Ishikawa (cell line): ENCODE measurements around the gene MAGEB4.

Experiments used
- CREB1 ChIP-seq: IDR thresholded peaks from 2 replicates; pipeline ENCODE4 v1.6.1; 2012; ENCODE audit warnings: low read depth
- EP300 ChIP-seq: IDR thresholded peaks from 2 replicates; pipeline ENCODE4 v1.6.1; 2012; ENCODE audit warnings: borderline replicate concordance
- FOXM1 ChIP-seq: IDR thresholded peaks from 2 replicates; pipeline ENCODE4 v1.6.1; 2012; ENCODE audit warnings: low read depth, borderline replicate concordance
- MAX ChIP-seq: IDR thresholded peaks from 2 replicates; pipeline ENCODE4 v1.6.1; 2012
- NFIC ChIP-seq: IDR thresholded peaks from 2 replicates; pipeline ENCODE4 v1.6.1; 2012
- RAD21 ChIP-seq: IDR thresholded peaks from 2 replicates; pipeline ENCODE4 v1.6.1; 2012; ENCODE audit warnings: low read depth
- REST ChIP-seq: IDR thresholded peaks from 2 replicates; pipeline ENCODE4 v1.6.1; 2012; ENCODE audit warnings: low read depth, mild to moderate bottlenecking
- TAF1 ChIP-seq: IDR thresholded peaks from 2 replicates; pipeline ENCODE4 v1.6.1; 2012; ENCODE audit warnings: low read depth, mild to moderate bottlenecking
- TCF12 ChIP-seq: IDR thresholded peaks from 2 replicates; pipeline ENCODE4 v1.6.1; 2012; ENCODE audit warnings: low read depth
- TEAD4 ChIP-seq: IDR thresholded peaks from 2 replicates; pipeline ENCODE4 v1.6.1; 2012
- YY1 ChIP-seq: IDR thresholded peaks from 2 replicates; pipeline ENCODE4 v1.6.1; 2012; ENCODE audit warnings: low read depth

GRCh38 chrX:30253257-30253656, 11.5 kb downstream of the MAGEB4 start:
- TF ChIP-seq EP300 = no peak
- TF ChIP-seq MAX = no peak
- no peak for TF ChIP-seq REST
- TF ChIP-seq FOXM1 = no peak
- no peak for TF ChIP-seq YY1
- TF ChIP-seq NFIC = no peak
- no peak for TF ChIP-seq TEAD4
- no peak for TF ChIP-seq TCF12
- TF ChIP-seq RAD21 = no peak
- no peak for TF ChIP-seq TAF1
- no peak for TF ChIP-seq CREB1
